ENCODE measurements around the gene COQ8A.

- TF ChIP-seq ZNF274 (IDR thresholded peaks at IDR 0.05; ENCODE audit: low read depth, low read length) = no peak
- TF ChIP-seq SUZ12 (IDR thresholded peaks at IDR 0.05; ENCODE audit: extremely low read depth, insufficient read depth, insufficient read length) = no peak
- no peak for TF ChIP-seq YY1 (IDR thresholded peaks at IDR 0.05; ENCODE audit: insufficient read depth, insufficient read length)
Measured at GRCh38 chr1:226920446-226920894, 19.6 kb upstream of the COQ8A start.
